ENCODE data around the gene PRKCA.

- TF ChIP-seq POLR2AphosphoS5 (IDR thresholded peaks at IDR 0.05; ENCODE audit: borderline replicate concordance, low read depth, low read length) (no peak), EZH2 (IDR thresholded peaks at IDR 0.05) (no peak), FOXP2 (optimal IDR thresholded peaks at IDR 0.05; ENCODE audit: control extremely low read depth, extremely low read length, insufficient read depth) (no peak)
Measured at GRCh38 chr17:66405836-66406677, 103.6 kb downstream of the PRKCA start.

Measured in SK-N-MC (cell line).